A172 (cell line): ENCODE measurements around the gene N4BP3. TPM values are rescaled to one million over a fixed set of nuclear protein-coding genes. Genes with fewer than 3 reads are reported as not detected.

Source experiments
- DNase-seq: peaks from one replicate; pipeline ENCODE4 v3.0.0-alpha.2; 2015; ENCODE audit warnings: low spot score
- total RNA-seq: library from RNA; depleted of rRNA; stranded (reverse); fragments of >200 nt; shearing (Covaris generic); gene quantifications from 2 replicates; pipeline ENCODE4 v1.2.3, GENCODE V29; 2014; rRNA removed

The N4BP3 gene
- total RNA-seq, 1 experiment from 2014 or later: 0.33 TPM

- no peak for DNase-seq
Measured at GRCh38 chr5:178147406-178147805, 34.1 kb downstream of the N4BP3 start.

DNA sequence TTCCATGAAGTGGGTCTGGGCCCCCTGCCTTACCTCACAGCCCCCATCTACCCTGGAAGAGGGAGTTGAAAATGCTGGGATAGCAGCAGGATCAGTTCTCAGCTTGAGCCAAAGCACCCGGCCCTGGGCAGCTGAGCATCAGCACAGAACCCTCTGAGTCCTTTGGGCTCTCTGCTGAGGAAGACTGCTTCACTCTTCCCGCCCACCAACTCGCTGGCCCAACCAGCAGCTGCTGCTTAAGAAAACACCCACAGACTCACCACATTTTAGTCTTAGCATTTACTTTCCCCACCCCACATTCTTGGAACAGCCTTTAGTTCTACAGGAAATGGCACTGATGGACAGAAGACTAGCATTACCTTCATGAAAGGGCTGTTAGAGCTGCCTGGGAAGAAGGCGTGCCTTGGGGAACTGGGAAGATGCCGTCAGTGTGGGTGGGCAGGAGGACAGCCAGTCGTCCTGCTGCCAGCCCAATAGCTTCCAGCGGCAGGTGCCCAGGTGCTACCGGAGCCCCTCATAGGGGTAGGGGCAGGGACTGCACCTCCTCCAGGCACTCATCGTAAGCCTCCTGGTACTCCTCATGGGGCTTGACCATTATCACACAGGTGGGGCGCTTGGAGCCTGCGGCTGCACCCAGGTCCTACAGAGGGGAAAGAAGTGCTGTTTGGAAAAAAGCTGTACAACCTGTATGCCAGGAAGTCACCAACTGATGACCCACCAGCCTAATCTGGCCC lies 36.0 kb downstream of the N4BP3 start:
- no peak for DNase-seq

DNA sequence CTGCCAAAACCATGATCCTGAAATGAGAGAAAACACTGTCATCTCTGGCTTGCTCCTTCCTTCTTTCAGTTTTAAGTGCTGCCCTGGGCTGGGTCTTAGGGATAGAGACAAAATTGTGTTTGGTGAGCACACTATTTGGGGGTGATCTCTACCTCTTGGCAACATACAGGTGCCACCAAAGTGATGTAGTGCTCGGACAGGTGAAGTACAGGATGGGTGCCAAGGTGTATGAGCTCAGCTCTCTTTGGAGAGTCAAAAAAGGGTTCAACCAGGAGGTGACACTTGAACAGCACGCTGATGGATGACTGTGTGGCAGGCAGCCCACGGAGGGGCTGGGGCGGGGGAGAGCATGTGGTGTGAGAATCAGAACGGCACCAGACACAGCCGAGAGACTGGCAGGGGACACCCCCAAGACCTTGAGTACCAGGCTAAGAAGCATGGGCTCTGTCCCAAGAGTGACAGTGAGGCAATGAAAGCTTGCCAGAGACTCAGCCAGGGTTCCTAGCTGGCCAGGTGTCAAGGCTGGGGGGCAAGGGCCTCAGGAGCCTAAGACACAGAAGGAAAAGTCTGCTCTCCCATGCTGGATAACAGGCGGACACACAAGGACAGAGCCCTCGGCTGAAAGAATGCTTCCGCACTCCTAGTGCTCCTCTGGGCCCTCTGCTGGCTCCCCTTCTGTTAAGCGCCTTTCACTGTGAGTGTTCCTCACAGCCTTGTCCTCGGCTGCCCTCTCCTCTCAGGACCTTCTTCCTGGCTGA lies 37.8 kb downstream of the N4BP3 start:
- DNase-seq: no peak

DNA sequence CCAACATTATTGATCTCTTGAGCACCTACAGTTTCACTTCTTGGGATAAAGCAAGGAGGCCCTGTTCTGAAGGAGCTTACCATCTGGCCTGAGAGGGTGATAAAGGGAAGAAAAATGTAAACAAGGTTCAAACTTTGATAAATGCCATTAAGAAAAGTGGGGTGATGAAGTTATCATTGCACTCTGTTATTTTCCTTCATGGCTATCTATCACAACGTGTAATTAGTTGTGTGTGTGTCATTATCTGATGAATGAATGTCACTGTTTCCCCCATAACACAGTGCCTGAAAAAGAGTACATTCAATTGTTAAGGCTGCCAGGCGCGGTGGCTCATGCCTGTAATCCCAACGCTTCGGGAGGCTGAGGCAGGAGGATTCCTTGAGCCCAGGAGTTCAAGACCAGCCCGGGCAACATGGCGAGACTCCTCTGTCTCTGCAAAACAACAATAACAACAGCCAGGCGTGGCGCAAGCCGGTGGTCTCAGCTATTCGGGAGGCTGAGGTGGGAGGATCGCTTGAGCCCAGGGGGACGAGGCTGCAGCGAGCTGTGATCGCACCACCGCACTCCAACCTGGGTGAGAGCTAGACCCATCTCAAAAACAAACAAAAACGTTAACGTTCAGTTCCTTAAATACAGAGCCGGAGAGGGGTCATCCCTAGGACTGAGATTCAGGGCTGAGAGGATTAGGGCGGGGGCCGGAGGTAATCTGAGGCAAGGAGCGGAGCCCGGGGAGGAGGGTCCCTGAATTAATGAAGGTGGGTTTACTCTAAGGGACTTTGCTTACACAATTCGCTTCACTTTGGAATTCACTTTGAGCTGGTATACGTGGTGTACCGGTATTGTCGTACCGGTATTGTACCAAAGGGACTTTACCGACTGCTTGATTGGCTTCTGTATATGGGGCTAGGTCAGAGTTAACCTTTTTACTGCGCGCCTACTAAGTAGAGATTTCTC lies 39.4 kb downstream of the N4BP3 start:
- no peak for DNase-seq

- DNase-seq: peak; percentile 98
Measured at GRCh38 chr5:178153530-178154340, 40.4 kb downstream of the N4BP3 start, which contains the start of gene NHP2. Gene NHP2, minus strand, starts transcription at chr5:178153885. Its CDS starts 68 bp downstream, at chr5:178153817.

GRCh38 chr5:178155065-178155464 lies 41.7 kb downstream of the N4BP3 start:
- no peak for DNase-seq

DNA sequence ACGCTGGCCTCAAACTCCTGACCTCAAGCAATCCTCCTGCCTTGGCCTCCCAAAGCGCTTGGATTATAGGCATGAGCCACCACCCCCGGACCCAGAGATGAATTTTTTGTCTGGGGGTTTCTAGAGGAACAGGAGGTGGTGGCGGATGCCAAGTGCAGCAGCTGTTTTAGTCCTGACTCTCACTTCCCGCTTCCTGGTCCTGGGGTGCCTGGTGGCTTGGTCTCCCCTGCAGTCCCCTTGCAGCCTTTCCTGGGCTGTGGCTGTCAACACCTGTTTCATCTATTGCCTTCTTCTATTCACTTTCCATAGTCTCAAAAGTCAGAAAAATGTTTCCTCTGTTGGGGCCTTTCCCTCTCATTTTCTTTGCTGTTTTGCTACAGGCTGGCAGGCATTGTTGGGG lies 46.8 kb downstream of the N4BP3 start:
- DNase-seq: no peak

GRCh38 chr5:178162481-178162880 lies 49.1 kb downstream of the N4BP3 start:
- no peak for DNase-seq

DNA sequence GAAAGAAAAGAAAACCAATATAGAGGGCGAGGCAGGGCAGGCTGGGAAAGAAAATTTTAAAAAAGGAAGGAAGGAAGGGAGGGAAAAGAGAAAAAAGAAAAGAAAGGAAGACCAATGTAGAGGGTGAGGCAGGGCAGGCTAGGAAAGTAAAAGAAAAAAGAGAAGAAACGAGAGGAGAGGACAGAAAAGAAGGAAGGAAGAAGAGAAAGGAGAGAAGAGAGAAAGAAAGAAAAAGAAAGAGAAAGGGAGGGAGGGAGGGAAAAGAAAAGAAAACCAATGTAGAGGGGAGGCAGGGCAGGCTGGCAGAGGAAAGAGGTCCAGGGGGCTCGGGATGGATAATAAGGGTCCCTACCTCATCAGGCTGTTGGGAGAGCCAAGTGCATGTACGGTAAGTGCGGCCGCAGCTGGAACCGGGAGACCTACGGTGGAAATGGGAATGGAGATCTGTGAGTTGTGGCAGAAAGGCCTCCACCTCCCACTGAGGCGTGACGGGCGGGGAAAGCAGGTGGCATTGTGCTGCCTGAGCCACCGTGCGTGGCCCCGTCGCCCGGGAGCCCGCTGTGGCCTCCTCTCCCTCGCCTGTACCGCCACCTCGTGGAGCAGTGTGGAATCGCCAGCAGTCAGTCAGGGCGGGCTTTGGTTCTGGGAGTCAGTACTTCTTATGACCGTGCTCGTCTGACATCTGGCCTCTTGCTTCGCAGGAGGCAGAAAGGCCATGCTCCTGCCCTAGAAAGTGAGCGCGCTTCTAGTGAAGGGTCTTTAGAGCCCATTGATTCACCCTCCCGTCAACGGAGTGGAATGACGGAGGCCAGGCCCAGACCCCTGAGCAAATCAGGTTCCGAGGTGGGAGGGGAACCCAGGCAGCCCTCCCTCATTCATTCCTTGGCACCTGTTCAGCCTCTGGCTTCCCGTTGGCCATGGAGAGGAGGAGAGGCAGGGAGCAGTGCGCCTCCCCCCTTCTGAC lies 50.7 kb downstream of the N4BP3 start:
- peak; percentile 69 for DNase-seq

DNA sequence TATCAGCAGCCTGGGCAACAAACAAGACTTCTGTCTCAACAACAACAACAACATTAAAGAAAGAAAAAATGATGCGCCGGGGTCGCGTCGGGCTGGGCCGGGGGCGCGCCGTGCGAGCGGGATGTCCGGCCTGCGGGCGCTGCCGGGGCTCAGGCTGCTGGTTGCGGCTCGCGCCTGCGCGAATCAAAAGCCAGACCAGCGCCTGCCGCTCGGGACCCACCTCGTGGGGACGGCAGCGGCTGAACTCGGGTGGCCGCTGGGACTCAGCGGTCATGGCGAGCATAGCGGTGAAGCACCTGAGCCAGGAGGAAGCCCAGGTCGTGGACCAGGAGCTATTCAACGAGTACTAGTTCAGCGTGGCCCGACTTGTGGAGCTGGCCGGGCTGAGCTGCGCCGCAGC lies 52.2 kb downstream of the N4BP3 start:
- no peak for DNase-seq

GRCh38 chr5:178170455-178170854 lies 57.1 kb downstream of the N4BP3 start:
- no peak for DNase-seq

- no peak for DNase-seq
Measured at GRCh38 chr5:178174456-178174855, 61.1 kb downstream of the N4BP3 start.

Other genes with a start within 250 kb of the N4BP3 start
- gene PROP1, start 117.3 kb upstream of the N4BP3 start, total RNA-seq: not detected in 2 replicates
- gene RMND5B, start 17.5 kb downstream of the N4BP3 start, total RNA-seq: 23.4 and 32.0 TPM in 2 replicates
- gene NHP2, start 40.4 kb downstream of the N4BP3 start, total RNA-seq: 470 and 586 TPM in 2 replicates
- gene GMCL2, start 73.8 kb downstream of the N4BP3 start, total RNA-seq: not detected in 2 replicates
- 98.5 and 106 TPM in 2 replicates for gene HNRNPAB, start 91.0 kb downstream of the N4BP3 start, total RNA-seq
- 2.4 and 3.6 TPM in 2 replicates for gene PHYKPL, start 119.3 kb downstream of the N4BP3 start, total RNA-seq